ENCODE measurements around the gene RASGRP3. TPM values are rescaled to one million over a fixed set of nuclear protein-coding genes. Genes with fewer than 3 reads are reported as not detected.

RASGRP3 gene
- total RNA-seq, 1 donor from 2014 or later = 0.94 TPM

GRCh38 chr2:33511141-33511540, 34.7 kb downstream of the RASGRP3 start:
- no peaks in the 10 kb centered on the region for H3K36me3 Mint-ChIP-seq
- no peak overlapping the region for H3K27ac Mint-ChIP-seq
- H3K27me3 Mint-ChIP-seq = peaks cover 2% of the 10 kb centered on the region
- H3K4me3 Mint-ChIP-seq = no peak overlapping the region
- no peak for DNase-seq (ENCODE audit: extremely low spot score, unreplicated experiment)
- H3K4me1 Mint-ChIP-seq (ENCODE audit: unreplicated experiment) = no peaks in the 10 kb centered on the region
- no peaks in the 10 kb centered on the region for H3K9me3 Mint-ChIP-seq
- TF ChIP-seq, protein P1, sequence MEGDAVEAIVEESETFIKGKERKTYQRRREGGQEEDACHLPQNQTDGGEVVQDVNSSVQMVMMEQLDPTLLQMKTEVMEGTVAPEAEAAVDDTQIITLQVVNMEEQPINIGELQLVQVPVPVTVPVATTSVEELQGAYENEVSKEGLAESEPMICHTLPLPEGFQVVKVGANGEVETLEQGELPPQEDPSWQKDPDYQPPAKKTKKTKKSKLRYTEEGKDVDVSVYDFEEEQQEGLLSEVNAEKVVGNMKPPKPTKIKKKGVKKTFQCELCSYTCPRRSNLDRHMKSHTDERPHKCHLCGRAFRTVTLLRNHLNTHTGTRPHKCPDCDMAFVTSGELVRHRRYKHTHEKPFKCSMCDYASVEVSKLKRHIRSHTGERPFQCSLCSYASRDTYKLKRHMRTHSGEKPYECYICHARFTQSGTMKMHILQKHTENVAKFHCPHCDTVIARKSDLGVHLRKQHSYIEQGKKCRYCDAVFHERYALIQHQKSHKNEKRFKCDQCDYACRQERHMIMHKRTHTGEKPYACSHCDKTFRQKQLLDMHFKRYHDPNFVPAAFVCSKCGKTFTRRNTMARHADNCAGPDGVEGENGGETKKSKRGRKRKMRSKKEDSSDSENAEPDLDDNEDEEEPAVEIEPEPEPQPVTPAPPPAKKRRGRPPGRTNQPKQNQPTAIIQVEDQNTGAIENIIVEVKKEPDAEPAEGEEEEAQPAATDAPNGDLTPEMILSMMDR (conservative IDR thresholded peaks at IDR 0.05) = no peak

DNA sequence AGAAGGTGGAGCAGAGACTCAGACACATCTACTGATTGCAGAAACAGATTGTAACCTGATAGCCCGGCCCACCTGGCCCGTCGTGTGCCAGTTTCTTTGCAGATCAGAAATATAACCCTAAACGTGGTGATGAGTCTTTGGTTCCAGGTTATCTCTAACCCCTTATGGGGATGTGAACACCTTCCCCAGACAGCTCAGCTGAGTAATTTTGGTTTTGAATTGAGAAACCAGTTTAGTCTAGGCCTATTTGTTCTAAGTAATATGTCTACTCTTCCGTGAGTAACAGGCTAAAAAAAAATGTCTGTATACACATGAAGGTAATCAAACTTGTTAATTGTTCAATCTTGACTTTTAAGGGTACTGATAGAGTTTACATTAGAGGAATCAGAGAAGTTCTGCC, 35.7 kb downstream of the RASGRP3 start:
- H3K36me3 Mint-ChIP-seq = no peaks in the 10 kb centered on the region
- no peaks in the 10 kb centered on the region for H3K4me1 Mint-ChIP-seq (ENCODE audit: unreplicated experiment)
- TF ChIP-seq, protein P1 (conservative IDR thresholded peaks at IDR 0.05) = no peak
- H3K27me3 Mint-ChIP-seq = peaks cover 2% of the 10 kb centered on the region
- no peaks in the 10 kb centered on the region for H3K9me3 Mint-ChIP-seq
- DNase-seq (ENCODE audit: extremely low spot score, unreplicated experiment) = no peak
- no peak overlapping the region for H3K27ac Mint-ChIP-seq
- no peak overlapping the region for H3K4me3 Mint-ChIP-seq

DNA sequence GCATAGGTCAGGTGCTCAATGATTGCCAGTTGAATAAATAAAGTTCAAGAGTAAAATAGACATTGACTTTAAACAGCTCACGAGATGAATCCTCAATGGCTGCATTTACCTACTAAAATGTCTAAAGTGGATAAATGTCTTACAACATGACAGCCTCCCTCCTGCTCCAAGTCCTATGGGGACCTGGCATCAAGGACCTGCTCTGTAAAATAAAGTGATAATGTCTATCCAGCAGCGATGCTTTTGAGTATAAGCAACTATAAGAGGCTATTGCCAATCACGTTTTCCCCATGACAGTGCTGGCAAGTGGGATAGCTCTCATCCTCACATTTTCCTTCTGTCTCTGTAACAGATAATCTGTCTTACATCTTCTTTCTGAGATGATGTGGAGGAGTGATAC, 37.0 kb downstream of the RASGRP3 start:
- no peaks in the 10 kb centered on the region for H3K9me3 Mint-ChIP-seq
- peaks cover 2% of the 10 kb centered on the region for H3K27me3 Mint-ChIP-seq
- no peak overlapping the region for H3K27ac Mint-ChIP-seq
- TF ChIP-seq, protein P1 (conservative IDR thresholded peaks at IDR 0.05) = no peak
- no peaks in the 10 kb centered on the region for H3K4me1 Mint-ChIP-seq (ENCODE audit: unreplicated experiment)
- no peak overlapping the region for H3K4me3 Mint-ChIP-seq
- no peak for DNase-seq (ENCODE audit: extremely low spot score, unreplicated experiment)
- no peaks in the 10 kb centered on the region for H3K36me3 Mint-ChIP-seq

- TF ChIP-seq, protein P1 (conservative IDR thresholded peaks at IDR 0.05) = no peak
- no peak for DNase-seq (ENCODE audit: extremely low spot score, unreplicated experiment)
- H3K27ac Mint-ChIP-seq = no peak overlapping the region
- no peaks in the 10 kb centered on the region for H3K9me3 Mint-ChIP-seq
- H3K27me3 Mint-ChIP-seq = peaks cover 2% of the 10 kb centered on the region
- H3K36me3 Mint-ChIP-seq = no peaks in the 10 kb centered on the region
- no peak overlapping the region for H3K4me3 Mint-ChIP-seq
- no peaks in the 10 kb centered on the region for H3K4me1 Mint-ChIP-seq (ENCODE audit: unreplicated experiment)
These were observed 40.1 kb downstream of the RASGRP3 start for GRCh38 chr2:33516456-33516995.

DNA sequence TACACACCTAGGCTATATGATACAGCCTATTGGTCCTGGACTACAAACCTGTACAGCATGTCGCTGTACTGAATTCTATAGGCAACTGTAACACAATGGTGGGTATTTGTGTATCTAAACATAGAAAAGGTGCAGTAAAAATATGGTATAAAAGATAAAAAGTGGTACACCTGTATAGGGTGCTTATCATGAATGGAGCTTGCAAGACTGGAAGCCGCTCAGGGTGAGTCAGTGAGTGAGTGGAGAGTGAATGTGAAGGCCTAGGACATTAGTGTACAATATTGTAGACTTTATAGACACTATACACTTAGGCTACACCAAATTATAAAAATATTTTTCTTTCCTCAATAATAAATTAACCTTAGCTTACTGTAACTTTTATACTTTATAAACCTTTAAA, 41.8 kb downstream of the RASGRP3 start:
- TF ChIP-seq, protein P1 (conservative IDR thresholded peaks at IDR 0.05) = no peak
- no peak for DNase-seq (ENCODE audit: extremely low spot score, unreplicated experiment)
- H3K9me3 Mint-ChIP-seq = no peaks in the 10 kb centered on the region
- H3K36me3 Mint-ChIP-seq = no peaks in the 10 kb centered on the region
- peaks cover 2% of the 10 kb centered on the region for H3K27me3 Mint-ChIP-seq
- H3K4me3 Mint-ChIP-seq = no peak overlapping the region
- no peak overlapping the region for H3K27ac Mint-ChIP-seq
- H3K4me1 Mint-ChIP-seq (ENCODE audit: unreplicated experiment) = peaks cover 3% of the 10 kb centered on the region

GRCh38 chr2:33518929-33519328, 42.5 kb downstream of the RASGRP3 start:
- TF ChIP-seq, protein P1 (conservative IDR thresholded peaks at IDR 0.05) = no peak
- Mint-ChIP-seq H3K9me3 (no peaks in the 10 kb centered on the region), H3K36me3 (no peaks in the 10 kb centered on the region), H3K27me3 (peaks cover 2% of the 10 kb centered on the region), H3K4me1 (ENCODE audit: unreplicated experiment) (peaks cover 3% of the 10 kb centered on the region), H3K4me3 (no peak overlapping the region), H3K27ac (no peak overlapping the region)
- no peak for DNase-seq (ENCODE audit: extremely low spot score, unreplicated experiment)
